AG20443 (cell line): Measurements from ENCODE around the gene FAM20A.

Experiments
- DNase-seq: peaks from one replicate; pipeline ENCODE4 v3.0.0; 2012; ENCODE audit warnings: low spot score, mixed read lengths

The FAM20A gene

DNA sequence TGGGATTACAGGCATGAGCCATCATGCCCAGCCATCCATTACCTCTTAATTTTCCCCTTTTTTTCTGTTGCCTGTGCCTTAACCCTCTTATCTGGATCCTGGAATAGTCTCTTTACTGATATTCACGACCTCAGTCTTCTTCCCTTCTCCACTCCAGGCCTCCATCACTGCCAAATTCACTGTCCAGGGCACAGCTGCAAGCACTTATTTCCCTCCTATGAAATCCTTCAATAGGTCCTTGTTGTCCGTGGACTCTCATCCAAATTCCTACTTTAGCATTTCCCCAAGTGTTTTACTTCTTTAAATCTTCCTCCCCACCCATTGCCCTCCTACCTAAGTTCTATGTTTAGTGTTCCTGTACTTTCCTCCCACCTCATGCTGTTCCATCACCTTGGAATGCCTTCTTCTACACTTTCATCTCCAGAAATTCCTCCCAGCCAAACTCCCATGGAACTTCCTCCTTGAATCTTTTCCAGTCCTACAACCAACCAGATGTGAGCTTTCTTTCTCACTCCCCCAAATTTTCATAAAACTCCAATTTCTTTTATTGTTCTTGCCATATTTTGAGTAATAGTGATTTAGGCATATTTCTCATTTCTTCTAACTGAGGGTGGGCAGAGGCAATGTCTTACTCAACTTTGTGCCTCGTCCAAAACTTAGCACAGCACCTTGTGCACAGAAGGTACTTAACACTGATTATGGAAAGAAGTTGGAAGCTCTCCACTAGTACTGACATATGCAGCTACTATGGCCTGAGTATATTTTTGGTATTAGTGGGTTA, 35.3 kb downstream of the FAM20A start:
- DNase-seq = peak; percentile 21

- no peak for DNase-seq
Measured at GRCh38 chr17:68564415-68565111, 36.6 kb downstream of the FAM20A start.

DNA sequence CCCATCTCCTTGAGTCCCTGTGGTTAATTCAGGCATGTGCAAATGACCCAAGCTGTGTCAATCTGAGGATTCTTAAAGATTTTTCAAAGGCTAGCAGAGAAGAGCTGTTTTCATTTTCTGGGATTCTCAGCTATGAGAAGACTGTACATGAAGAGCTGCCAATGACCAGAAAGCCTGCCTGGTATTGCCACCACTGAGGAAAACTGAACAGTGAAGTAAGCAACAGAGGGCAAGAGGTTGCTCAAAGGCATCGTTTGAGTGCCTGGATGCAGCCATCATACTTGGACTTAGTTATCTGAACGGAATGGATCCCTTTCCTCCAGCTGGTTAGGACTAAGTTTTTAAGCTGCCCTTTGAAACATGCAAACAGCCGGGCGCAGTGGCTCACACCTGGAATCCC, 38.4 kb downstream of the FAM20A start:
- DNase-seq = peak; percentile 29

GRCh38 chr17:68560966-68561720, 40.0 kb downstream of the FAM20A start:
- DNase-seq = no peak

DNA sequence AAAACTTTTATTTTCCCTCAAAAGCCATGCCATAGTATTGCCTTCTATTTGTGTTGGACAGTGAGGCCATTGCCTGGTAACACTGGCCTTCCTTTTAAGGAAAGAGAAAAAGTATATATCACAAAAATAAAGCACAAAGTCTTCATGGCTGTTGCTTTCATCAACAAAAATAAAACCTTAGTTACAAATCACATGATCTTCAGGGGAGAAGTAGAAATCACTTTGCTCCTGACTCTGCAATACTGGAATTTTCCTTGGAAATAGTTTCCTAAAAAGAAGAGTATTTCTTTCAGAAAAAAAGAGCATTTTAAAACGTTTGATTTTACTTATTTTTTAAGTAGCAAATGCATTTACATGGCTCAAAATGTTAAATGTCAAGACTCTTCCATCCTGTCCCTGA, 41.9 kb downstream of the FAM20A start:
- DNase-seq = no peak

- no peak for DNase-seq
Measured at GRCh38 chr17:68556551-68556950, 44.6 kb downstream of the FAM20A start.

- no peak for DNase-seq
Measured at GRCh38 chr17:68544111-68544915, 56.9 kb downstream of the FAM20A start.

DNA sequence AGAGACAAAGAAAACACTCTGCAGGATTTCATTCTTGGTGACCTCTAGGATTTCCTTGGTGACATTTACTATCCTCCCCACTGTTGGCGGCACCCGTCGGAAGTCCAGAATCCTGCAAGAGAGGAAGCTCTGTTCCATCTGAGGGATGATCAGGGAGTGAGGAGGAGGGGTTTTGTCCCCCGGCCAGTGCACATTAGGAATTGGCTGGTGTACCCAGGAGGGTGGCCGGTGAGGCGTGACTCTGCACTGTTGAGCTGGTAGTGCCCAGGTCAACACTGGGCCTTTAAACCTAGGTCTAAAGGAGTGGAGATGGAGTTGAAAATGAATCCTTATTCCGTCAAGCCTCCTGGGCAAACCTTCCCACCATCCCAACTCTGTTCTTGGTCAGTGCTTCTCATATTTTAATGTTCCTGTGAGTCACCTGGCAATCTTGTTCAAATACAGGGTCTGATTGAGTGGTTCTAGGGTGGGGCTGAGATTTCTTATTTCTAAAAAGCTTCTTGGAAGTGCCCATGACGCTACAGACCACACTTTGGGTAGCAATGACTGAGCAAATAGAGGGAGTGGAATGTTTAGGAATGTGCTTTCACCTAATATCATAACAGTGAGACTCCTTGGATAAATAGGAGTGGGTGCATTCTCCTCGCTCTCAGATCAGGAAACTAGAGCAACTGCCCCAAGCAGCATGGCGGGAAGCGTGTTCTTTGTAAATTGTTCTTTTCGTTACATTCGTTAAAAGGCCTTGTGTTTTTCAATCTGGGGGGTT, 58.3 kb downstream of the FAM20A start:
- no peak for DNase-seq

DNA sequence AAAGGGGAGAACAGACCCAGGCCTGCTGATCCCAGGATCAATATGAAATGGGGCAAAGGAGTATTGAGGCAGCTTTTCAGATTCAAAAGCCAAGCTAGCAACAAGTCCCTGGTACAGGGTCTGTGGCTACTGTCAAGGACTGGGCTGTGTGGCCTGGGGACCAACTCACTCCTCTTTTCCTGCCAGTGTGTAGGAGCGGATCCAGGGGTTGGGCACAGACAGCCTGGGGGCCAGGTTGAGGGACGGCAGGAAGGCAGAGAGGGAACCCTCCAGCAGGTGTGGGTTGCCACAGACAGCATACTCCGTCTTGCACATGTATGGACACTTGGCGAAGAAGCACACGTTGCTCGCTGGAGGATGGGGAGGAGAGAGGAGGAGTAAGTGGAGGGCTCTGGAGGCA, 59.4 kb downstream of the FAM20A start:
- no peak for DNase-seq

GRCh38 chr17:68540981-68541380, 60.2 kb downstream of the FAM20A start:
- no peak for DNase-seq

- DNase-seq = peak; percentile 36
Measured at GRCh38 chr17:68539548-68540467, 61.4 kb downstream of the FAM20A start.

- DNase-seq = no peak
Measured at GRCh38 chr17:68535922-68536321, 65.2 kb downstream of the FAM20A start.

GRCh38 chr17:68534695-68535088, 66.5 kb downstream of the FAM20A start:
- no peak for DNase-seq

DNA sequence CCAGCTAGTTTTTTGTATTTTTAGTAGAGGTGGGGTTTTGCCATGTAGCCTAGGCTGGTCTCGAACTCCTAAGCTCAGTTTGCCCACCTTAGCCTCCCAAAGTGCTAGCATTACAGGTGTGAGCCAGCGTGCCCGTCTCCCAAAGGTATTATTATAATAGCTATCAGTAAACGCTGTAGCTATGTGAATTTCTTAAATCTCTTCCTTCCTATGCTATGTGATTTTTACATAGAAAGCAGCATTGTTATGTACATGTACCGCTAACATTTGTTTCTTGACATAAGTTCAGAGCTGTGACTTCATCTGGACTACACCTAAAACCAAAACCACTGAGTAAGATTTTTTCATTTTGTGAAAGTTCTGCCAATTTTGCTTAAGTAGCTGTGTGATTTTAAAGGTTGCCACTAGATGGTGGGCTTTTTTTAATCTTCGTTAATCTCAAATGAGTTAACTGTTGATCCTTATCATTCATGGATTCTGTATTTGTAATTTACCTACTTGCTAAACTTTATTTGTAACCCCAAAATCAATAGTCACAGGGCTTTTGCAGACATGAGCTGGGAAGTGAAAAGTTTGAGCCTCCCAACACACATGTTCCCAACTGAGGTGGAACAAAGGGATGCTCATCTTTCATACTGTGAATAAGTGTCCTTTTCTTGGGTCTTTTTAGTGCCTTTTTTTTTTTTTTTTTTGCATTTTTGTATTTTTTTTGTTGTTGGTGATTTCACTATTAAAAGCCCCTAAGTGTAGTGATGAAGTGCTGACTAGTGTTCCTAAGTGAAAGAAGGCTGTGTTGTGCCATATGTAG, 67.1 kb downstream of the FAM20A start:
- DNase-seq = peak; percentile 31

DNA sequence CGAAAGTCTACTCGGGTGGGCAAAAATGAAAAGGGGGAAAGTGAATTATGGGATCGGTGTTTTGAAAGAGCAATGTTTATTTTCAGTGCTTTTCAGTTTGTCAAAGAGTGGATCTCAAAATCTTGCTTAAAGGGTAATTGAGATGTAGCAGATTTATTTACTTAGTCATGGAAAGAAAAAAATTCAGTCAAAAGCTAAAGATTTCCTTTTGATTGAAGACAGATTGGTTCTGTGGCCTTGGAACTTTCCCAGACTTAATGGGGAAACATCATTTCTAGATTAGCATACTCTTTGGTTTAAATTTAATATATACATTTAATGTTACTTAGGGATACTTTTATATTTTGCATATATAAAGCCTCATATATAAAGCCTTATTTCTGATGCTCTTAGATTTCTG, 68.3 kb downstream of the FAM20A start:
- no peak for DNase-seq

DNA sequence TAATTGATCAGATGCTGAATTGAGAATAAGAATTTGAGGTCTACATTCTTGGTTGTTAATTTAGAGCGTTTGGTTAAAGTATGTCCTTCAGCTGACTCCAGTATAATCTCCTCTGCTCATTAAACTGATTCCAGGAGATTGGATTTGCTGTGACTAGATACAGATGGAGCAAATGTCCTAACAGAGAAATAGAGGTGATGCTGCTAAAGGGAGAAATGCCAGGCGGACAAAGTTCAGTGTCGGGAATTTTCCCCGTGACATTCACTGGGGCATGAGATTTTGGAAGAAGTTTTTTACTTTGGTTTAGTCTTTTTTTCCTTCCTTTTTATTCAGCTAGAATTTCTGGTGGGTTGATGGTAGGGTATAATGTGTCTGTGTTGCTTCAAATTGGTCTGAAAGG, 69.9 kb downstream of the FAM20A start:
- DNase-seq = no peak

- no peak for DNase-seq
Measured at GRCh38 chr17:68527314-68527713, 73.9 kb downstream of the FAM20A start.

GRCh38 chr17:68526548-68526947, 74.6 kb downstream of the FAM20A start:
- DNase-seq = no peak

DNA sequence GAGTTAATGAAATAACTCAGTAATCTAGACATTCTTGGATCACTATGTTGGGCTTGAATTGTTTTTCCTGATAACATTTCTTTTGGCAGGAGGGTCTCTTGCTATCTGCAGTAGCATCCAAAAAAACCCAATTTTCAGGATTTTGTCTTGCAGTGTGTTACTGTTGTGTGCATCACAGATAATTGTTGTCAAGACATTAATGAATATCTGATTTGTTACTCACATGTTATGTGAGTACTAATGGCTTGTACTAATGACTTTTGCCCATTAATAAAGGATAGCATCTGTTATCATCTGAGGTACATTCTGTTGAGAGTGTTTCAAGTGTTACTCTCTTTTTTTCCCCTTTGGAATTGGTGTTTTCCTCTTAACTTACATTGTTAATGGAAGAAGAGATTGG, 78.9 kb downstream of the FAM20A start:
- no peak for DNase-seq
